Measurements from ENCODE around the gene EEF1AKMT3. TPM values are rescaled to one million over a fixed set of nuclear protein-coding genes. Genes with fewer than 3 reads are reported as not detected.

The EEF1AKMT3 gene
- total and polyA plus RNA-seq, 12 donors = 1.1 to 2.6 (median 1.5) TPM

DNA sequence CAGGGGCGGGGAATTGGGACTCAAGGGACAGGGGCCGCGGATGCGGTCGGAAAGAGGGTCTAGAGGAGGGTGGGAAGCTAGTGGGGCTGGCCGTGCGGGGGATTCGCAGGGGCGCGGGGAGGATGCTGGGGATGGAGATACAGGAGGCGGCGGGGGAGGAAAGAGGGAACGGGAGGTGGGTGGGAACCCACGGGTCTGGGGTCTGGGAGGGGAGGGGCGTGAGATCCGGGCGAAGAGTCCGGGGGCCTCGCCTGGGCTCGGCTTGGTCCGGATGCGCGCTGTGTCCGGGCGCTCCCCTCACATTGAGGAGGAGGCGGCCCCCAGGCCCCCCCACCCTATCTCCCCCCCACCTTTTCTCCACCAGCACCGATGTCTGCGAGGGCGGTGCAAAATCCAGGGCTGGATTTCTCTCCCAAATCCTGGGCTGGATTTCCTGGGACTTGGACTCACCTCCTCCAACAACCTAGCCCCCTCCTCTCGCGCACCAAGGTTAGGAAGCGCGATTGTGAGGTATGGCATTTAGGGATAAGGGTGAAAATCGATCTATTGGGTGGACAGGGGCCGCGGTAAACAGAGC, 33.7 kb upstream of the EEF1AKMT3 start, which contains the start of gene AGAP2:
Gene AGAP2, minus strand, starts transcription at position 82 of the 577 bp plus-strand sequence. CDS start 496 bp downstream, outside the sequence.
- no peaks in the 10 kb centered on the region for H3K9me3 ChIP-seq
- TF ChIP-seq, protein P1, sequence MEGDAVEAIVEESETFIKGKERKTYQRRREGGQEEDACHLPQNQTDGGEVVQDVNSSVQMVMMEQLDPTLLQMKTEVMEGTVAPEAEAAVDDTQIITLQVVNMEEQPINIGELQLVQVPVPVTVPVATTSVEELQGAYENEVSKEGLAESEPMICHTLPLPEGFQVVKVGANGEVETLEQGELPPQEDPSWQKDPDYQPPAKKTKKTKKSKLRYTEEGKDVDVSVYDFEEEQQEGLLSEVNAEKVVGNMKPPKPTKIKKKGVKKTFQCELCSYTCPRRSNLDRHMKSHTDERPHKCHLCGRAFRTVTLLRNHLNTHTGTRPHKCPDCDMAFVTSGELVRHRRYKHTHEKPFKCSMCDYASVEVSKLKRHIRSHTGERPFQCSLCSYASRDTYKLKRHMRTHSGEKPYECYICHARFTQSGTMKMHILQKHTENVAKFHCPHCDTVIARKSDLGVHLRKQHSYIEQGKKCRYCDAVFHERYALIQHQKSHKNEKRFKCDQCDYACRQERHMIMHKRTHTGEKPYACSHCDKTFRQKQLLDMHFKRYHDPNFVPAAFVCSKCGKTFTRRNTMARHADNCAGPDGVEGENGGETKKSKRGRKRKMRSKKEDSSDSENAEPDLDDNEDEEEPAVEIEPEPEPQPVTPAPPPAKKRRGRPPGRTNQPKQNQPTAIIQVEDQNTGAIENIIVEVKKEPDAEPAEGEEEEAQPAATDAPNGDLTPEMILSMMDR (IDR thresholded peaks at IDR 0.05) = no peak
- ATAC-seq (peak in 2 of 8 donors; percentile 3 to 25), DNase-seq (no peak)
- WGBS, 2 donors = 2 to 13% methylated on average over 30 to 36 of the region's 36 CpGs
- intact Hi-C loops (cut with DNase I) = no loop called here
- H3K27ac ChIP-seq = peak within 1 kb of the TSS; percentile 30 to 77 (median 59)
- H3K4me3 ChIP-seq = peak within 1 kb of the TSS; percentile 25 to 56 (median 50)
- peaks cover 13 to 74% (median 63%) of the 10 kb centered on the region in 7 donors for H3K27me3 ChIP-seq
- H3K4me1 ChIP-seq = peaks cover 19 to 66% (median 34%) of the 10 kb centered on the region in 9 donors
- H3K36me3 ChIP-seq = peaks cover 0 to 23% (median 0%) of the 10 kb centered on the region in 9 donors

DNA sequence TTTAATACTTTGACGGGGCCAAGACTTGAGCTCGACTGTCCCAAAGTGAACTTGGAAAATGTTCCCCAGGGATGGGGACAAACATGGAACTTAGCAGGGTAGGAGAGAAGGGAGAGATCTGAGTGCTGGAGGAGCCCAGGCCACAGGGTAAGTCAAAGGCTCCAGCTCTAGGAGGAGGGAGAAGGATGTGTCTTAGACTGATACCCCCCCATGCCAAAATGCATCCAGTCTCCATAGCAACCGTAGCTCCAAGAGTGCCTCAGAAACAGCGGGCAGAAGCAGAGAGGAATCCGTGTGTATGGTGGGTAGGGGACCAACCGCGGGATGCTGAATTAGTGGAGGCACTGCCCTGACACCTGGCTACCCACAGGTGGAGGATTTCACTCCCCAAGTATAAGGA, 33.0 kb upstream of the EEF1AKMT3 start:
- TF ChIP-seq, protein P1 (IDR thresholded peaks at IDR 0.05) = no peak
- Histone ChIP-seq H3K27me3 (peaks cover 13 to 68% (median 56%) of the 10 kb centered on the region in 7 donors), H3K4me3 (peak overlapping the region in 8 of 10 donors; percentile 5 to 56 (median 50)), H3K4me1 (peaks cover 19 to 71% (median 39%) of the 10 kb centered on the region in 9 donors), H3K27ac (peak overlapping the region in 8 of 10 donors; percentile 11 to 77 (median 64)), H3K9me3 (no peaks in the 10 kb centered on the region), H3K36me3 (peaks cover 0 to 16% (median 0%) of the 10 kb centered on the region in 9 donors)
- DNase-seq = no peak
- WGBS, 2 donors = 17 to 18% methylated on average over 7 of the region's 7 CpGs
- intact Hi-C loops (cut with DNase I) = no loop called here
- ATAC-seq = peak in 2 of 8 donors; percentile 11 to 31

DNA sequence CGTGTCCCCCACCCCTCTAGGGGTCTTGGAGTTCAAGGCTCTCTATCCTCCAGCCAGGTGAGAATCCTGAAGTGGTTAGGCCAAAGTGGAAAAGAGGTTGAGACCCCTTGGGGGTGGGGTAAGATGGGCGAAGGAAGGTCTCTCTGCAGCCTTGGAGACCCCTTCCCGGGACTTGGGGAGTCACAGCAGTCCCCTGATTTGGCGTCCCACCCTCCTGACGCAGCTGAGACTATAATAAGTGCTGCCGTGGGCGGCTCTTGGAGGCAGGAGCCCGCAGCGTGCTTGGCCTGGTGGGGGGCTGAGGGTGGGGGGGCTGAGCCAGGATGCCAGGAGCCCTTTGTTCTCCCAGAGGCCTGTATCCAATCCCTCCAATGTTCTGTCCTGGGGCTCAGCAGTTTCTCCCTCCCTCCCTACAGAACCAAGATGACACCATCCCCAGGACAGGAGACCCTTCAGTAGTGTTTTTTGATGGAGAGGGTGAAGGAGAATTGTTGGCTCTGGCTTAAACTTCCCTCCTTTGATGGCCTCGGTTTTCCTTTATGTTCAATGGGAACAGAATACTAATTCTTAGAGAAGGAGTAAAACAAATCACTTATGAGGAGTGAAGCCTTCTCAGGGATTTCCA, 32.4 kb upstream of the EEF1AKMT3 start:
- TF ChIP-seq, protein P1 (IDR thresholded peaks at IDR 0.05) = no peak
- intact Hi-C loops (cut with DNase I) = no loop called here
- peak overlapping the region in 6 of 10 donors; percentile 5 to 58 (median 41) for H3K4me3 ChIP-seq
- ATAC-seq = no peak
- peak overlapping the region in 9 of 10 donors; percentile 31 to 77 (median 63) for H3K27ac ChIP-seq
- peaks cover 0 to 10% (median 0%) of the 10 kb centered on the region in 9 donors for H3K36me3 ChIP-seq
- DNase-seq = no peak
- WGBS, 2 donors = 35 to 42% methylated on average over 10 of the region's 10 CpGs
- peaks cover 13 to 62% (median 52%) of the 10 kb centered on the region in 7 donors for H3K27me3 ChIP-seq
- no peaks in the 10 kb centered on the region for H3K9me3 ChIP-seq
- peaks cover 19 to 71% (median 40%) of the 10 kb centered on the region in 9 donors for H3K4me1 ChIP-seq

DNA sequence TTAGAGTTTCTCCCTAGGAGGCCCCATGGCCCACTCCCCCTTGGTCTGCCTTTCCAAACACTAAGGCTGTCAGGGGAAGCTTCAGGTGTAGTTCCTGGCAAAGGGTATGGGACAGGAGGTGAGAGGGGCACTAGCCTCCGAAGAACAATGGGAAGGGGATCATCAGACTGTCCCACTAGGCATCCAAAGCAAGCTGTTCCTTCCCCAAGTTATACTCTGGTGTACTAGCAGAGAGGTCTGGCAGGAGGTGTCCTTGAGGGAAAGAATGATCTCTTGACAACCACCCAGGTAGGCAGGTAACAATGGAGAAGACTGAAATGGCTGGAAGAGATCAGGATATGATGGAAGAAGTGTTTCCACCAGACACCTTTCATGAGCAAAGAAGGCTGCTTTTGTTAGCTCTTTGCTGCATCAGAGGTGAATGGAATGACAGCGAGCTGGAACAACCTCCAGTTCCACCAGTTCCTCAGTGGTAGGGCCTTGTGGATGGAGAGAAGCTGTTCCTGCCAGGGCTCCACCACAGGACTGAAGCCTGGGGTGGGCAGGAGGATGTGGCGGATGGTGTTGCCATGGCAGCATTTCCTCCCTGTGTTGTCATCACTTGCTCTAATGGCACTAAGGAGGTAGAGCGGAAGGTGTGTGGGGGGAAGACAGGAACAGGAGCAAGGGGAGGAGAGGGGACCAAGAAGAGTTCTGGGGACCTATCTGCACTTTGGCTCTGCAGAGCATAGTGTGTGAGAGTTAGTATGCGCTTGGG, 31.6 kb upstream of the EEF1AKMT3 start:
- Histone ChIP-seq H3K27ac (peak overlapping the region in 9 of 10 donors; percentile 31 to 86 (median 65)), H3K9me3 (no peaks in the 10 kb centered on the region), H3K27me3 (peaks cover 13 to 54% (median 44%) of the 10 kb centered on the region in 7 donors), H3K4me1 (peaks cover 16 to 74% (median 39%) of the 10 kb centered on the region in 9 donors), H3K36me3 (peaks cover 0 to 9% (median 0%) of the 10 kb centered on the region in 9 donors), H3K4me3 (peak overlapping the region in 6 of 10 donors; percentile 5 to 58 (median 20))
- intact Hi-C loops (cut with DNase I) = no loop called here
- ATAC-seq = no peak
- 46 to 49% methylated on average over 5 of the region's 5 CpGs for WGBS, 2 donors
- no peak for DNase-seq
- TF ChIP-seq, protein P1 (IDR thresholded peaks at IDR 0.05) = no peak
